ENCODE results near the gene PCBP3.

PCBP3 gene

GRCh38 chr21:45769294-45769693, 125.8 kb downstream of the PCBP3 start:
- intact Hi-C loops (cut with DNase I), result no loop called here
- DNase-seq, result peak in 1 of 10 donors; percentile 42

- peak in 2 of 10 donors; percentile 61 to 65 for DNase-seq
- intact Hi-C loops (cut with DNase I), result no loop called here
Measured at GRCh38 chr21:45769896-45770295, 126.4 kb downstream of the PCBP3 start.

DNA sequence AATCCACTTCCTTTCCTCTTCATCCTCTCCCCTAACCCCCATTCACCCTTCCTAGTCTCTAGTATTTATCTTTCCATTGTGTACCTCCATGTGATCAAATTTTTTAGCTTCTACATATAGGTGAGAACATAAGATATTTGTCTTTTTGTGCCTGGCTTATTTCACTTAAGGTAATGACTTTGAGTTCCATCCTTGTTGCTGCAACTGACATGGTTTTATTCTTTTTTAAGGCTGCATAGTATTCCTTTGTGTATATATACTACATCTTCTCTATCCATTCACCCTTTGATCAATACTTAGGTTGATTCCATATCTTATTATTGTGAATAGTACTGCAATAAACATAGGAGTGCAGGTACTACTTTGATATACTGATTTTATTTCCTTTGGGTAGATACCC, 128.7 kb downstream of the PCBP3 start:
- intact Hi-C loops (cut with DNase I), result no loop called here
- DNase-seq, result no peak

DNA sequence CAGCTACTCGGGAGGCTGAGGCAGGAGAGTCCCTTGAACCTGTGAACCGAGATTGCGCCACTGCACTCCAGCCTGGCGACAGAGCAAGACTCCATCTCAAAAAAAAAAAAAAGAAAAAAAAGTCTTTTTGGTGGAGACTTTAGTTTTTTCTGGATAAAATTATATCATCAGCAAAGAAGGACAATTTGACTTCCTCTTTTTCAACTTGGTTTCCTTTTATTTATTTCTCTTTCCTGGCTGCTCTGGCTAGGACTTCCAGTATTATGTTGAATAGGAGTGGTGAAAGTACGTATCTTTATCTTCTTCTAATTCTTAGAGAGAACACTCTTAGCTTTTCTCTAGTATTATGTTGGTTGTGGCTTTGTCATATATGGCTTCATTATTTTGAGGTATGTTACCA, 130.8 kb downstream of the PCBP3 start:
- intact Hi-C loops (cut with DNase I), result no loop called here

DNA sequence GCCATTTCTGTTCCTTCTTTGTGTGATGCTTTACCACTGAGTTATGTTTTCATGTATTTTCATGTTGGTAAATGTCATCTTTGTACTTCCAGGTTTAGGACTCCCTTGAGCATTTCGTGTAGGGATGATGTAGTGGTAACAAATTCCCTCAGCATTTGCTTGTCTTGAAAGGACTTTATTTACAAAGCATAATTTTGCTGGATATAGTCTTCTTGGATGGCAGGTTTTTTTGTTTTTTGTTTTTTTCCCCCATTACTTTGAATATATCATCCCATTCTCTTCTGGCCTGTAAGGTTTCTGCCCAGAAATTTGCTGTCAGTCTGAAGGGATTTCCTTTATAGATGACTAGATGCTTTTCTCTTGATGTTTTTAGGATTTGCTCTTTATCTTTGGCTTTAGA, 133.4 kb downstream of the PCBP3 start:
- no peak for DNase-seq
- intact Hi-C loops (cut with DNase I), result no loop called here

More for the DNA sequence above, 130.8 kb downstream of the PCBP3 start:
- DNase-seq, result no peak

DNA sequence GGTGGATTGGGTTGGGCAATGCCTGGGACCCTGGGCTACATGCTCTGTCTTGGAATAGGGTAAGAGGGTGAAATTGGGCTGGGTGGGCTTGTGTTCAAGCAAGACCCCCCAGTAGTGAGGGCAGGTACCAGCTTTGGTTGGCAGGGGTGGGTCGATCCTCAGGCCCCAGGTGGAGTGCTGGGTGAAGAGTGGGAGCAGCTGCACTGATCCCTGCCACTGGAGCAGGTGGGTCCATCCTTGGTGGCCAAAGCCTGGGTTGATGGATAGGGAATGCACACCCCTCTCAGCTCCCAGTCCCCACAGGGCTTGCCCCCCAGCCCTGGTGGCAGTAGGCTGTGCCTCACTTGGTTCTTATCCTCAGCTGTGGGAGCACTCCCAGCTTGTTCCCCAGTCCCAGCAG, 135.2 kb downstream of the PCBP3 start:
- intact Hi-C loops (cut with DNase I), result no loop called here
- peak in 2 of 10 donors; percentile 37 to 62 for DNase-seq

- intact Hi-C loops (cut with DNase I), result no loop called here
- DNase-seq, result no peak
Measured at GRCh38 chr21:45779226-45779625, 135.7 kb downstream of the PCBP3 start.

DNA sequence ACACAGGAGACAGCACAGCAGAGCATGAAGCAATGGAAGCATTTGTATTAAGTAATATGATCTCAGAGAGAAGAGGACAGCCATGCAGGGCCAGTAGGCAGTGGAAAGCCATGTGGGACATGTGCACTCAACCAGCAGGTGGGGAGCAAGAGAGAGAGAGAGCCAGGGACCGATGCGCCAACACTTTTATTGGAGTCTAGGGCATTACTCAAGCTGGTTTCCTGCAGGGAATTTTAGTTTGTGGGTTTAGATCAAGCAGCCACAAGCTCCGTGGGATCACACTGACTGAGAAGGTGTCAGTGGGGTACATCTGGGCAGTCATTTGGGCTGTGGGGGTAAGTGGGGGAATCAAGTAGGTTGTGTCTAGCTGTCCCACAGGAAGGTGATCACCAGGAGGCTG, 137.1 kb downstream of the PCBP3 start:
- no peak for DNase-seq
- intact Hi-C loops (cut with DNase I), result no loop called here

DNA sequence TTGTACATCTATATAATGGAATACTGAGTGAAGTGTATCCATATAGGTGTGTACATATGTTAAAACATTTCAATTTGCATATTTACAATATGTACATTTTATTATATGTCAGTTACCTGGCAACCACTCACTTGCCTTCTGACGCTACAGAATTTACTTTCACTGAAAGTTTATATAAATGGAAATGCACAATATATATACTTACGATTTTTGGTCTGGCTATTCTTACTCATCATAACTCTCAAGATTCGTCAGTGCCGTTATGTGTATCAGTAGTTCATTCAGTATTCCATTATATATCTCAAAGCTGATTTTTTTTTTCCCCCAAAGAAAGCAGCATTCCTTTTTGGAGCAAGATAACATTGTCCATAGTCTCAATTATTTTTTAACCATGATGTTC, 138.2 kb downstream of the PCBP3 start:
- DNase-seq, result no peak
- intact Hi-C loops (cut with DNase I), result no loop called here

- intact Hi-C loops (cut with DNase I), result no loop called here
- no peak for DNase-seq
Measured at GRCh38 chr21:45786660-45787059, 143.1 kb downstream of the PCBP3 start.

DNA sequence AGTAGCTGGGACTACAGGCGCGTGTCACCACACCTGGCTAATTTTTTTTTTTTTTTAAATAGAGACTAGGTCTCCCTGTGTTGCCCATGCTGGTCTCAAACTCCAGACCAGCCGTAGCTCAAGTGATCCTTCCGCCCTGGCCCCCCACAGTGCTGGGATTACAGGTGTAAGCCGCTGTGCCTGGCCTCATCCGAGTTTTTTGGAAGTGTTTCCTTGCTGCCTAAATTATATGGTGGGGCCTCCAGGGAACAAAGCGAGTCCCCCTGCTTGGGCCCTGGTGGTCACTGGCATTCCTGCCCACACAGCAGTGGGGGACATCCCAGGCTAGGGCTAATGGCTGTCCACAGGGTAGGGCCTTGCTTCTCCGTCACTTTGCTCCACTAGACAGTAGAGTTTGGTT, 143.8 kb downstream of the PCBP3 start:
- DNase-seq, result no peak
- intact Hi-C loops (cut with DNase I), result no loop called here

DNA sequence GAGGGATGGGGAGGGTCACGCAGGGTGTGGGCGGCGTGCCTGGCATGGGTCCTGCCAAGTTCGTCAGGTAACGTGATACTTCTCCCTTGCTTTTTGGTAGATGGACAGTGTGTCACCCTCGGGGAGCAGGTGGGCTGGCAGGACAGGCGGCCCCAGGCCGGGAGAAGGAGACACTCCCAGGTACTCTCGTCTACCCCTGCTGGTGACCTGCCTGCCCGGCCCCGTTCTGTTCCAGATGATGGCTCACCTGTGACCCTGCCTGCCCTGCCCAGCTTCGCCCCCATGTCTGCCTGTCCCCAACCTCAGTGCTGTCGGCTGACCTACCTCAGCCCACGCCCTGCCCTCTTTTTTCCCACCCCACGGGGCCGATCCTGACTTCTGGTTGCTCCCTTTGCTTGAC, 144.7 kb downstream of the PCBP3 start:
- DNase-seq, result peak in 2 of 10 donors; percentile 66 to 79
- intact Hi-C loops (cut with DNase I), result no loop called here

- intact Hi-C loops (cut with DNase I), result no loop called here
Measured at GRCh38 chr21:45788637-45789506, 145.3 kb downstream of the PCBP3 start.

DNA sequence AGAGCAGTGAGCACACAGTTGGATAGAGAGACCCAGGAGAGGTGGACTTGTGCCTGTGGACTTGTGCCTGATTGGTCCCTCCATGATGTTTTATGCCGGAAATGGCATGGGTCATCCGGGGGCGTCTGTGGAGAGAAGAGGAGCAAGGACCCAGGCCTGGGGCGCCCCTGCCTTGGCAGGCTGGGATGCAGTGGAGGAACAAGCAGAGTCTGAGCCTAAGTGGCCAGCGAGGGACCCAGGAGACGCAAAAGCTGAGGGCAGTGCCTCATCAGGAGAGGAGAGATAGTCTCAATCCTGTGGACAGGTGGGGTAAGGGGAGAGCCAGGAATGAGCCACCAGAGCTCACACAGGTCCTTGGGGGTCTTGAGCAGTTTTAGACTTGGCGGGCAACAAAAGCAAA, 146.9 kb downstream of the PCBP3 start:
- intact Hi-C loops (cut with DNase I), result loop anchor here (10.0 kb wide), 1 partner anchor 64 kb away; no protein-coding TSS in a partner anchor
- DNase-seq, result no peak

More at GRCh38 chr21:45788637-45789506, 145.3 kb downstream of the PCBP3 start:
- peak in 1 of 10 donors; percentile 57 for DNase-seq

- intact Hi-C loops (cut with DNase I), result loop anchor here (10.0 kb wide), 1 partner anchor 63 kb away; no protein-coding TSS in a partner anchor
- DNase-seq, result peak in 1 of 10 donors; percentile 74
Measured at GRCh38 chr21:45791562-45792418, 148.3 kb downstream of the PCBP3 start.

- intact Hi-C loops (cut with DNase I), result loop anchor here (10.0 kb wide), 1 partner anchor 62 kb away; no protein-coding TSS in a partner anchor
- no peak for DNase-seq
Measured at GRCh38 chr21:45792682-45793383, 149.3 kb downstream of the PCBP3 start.

DNA sequence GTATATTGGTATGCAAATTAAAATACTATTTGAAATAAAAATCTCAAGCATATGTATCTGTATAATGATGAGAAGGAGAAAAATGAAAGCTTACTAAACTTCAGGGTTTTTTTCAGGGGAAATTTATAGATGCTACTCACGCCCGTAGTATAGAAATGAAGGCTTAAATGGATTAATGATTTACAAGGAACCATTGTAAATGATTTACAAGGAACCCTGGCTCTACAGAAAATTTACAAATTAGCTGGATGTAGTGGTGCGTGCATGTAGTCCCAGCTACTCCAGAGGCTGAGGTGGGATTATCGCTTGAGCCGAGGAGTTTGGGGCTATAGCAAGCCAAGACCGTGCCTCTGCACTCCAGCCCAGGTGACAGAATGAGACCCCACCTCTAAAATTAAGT, 150.5 kb downstream of the PCBP3 start:
- intact Hi-C loops (cut with DNase I), result loop anchor here (10.0 kb wide), 1 partner anchor 61 kb away; no protein-coding TSS in a partner anchor
- no peak for DNase-seq

DNA sequence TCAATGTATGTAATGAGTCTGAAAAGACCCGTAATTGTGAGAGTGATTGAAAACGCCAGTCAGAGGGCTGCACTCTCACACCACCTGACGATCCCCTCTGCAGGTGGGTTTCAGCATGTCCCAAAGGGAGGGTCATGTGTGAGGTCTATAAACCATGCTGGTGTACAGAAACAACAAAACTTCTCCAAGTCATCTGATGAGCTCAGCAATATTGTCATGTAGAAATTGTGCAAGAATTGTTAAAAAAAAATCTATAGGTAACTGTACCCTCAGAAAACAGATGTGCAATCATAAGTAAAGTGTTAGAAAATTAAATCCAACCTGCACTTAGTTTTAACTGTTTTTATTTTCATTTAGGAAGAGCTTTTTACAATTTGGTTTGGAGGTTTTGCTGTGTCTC, 152.5 kb downstream of the PCBP3 start:
- DNase-seq, result no peak
- intact Hi-C loops (cut with DNase I), result loop anchor here (10.0 kb wide), 1 partner anchor 59 kb away; no protein-coding TSS in a partner anchor

GRCh38 chr21:45797338-45797737, 153.8 kb downstream of the PCBP3 start:
- intact Hi-C loops (cut with DNase I), result loop anchor here (10.0 kb wide), 1 partner anchor 57 kb away; no protein-coding TSS in a partner anchor
- no peak for DNase-seq

DNA sequence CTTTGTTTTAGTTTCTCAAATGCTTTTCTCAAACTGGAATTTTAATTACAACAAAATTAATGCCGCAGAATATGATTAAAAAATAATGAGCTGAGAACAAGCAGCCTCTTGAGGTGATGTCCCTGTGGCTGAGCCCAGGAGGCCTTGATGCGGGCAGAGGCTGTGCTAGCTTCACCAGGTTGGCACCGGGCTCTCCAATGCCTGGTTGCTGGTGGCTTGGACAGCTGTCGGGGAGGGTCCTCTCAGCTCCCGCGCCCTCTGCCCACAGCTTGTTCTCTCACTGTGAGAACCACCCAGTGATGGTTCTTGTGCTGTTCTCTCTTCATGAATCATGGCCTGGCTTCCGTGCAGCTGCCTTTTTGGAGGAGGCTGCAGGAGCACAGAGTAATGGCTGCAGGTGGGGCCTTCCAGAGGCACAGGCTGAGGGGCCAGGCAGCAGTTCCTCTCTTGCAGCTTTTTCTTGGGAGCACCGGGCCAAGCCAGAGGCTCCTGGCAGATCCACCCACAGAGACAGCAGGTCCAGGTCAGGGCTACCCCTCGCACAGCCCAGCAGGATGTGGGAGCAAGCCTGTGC, 156.3 kb downstream of the PCBP3 start:
- intact Hi-C loops (cut with DNase I), result loop anchor here (10.0 kb wide), 1 partner anchor 55 kb away; no protein-coding TSS in a partner anchor
- DNase-seq, result peak in 1 of 10 donors; percentile 67

All from posterior cingulate gyrus (tissue), 11 donors.